Measurements from ENCODE around the gene TRPM1.

TRPM1 gene

GRCh38 chr15:31102039-31102321, 455 bp upstream of the TRPM1 start:
- no peak for DNase-seq (ENCODE audit: extremely low read depth, low read depth)
- no peak for TF ChIP-seq CTCF (IDR thresholded peaks at IDR 0.05; ENCODE audit: low read depth, low read length)

GRCh38 chr15:31100738-31101137, 787 bp downstream of the TRPM1 start:
- DNase-seq (ENCODE audit: extremely low read depth, low read depth), result no peak
- no peak for TF ChIP-seq CTCF (IDR thresholded peaks at IDR 0.05; ENCODE audit: low read depth, low read length)

GRCh38 chr15:31098953-31099740, 2.4 kb downstream of the TRPM1 start:
- DNase-seq (ENCODE audit: extremely low read depth, low read depth), result no peak
- peak; percentile 9; the same call in 1 of the 2 replicates for TF ChIP-seq CTCF (IDR thresholded peaks at IDR 0.05; ENCODE audit: low read depth, low read length)

GRCh38 chr15:31098491-31098917, 3.0 kb downstream of the TRPM1 start:
- no peak for DNase-seq (ENCODE audit: extremely low read depth, low read depth)
- no peak for TF ChIP-seq CTCF (IDR thresholded peaks at IDR 0.05; ENCODE audit: low read depth, low read length)

GRCh38 chr15:31096563-31096962, 5.0 kb downstream of the TRPM1 start:
- DNase-seq (ENCODE audit: extremely low read depth, low read depth), result no peak
- no peak for TF ChIP-seq CTCF (IDR thresholded peaks at IDR 0.05; ENCODE audit: low read depth, low read length)

GRCh38 chr15:31091481-31091880, 10.0 kb downstream of the TRPM1 start:
- TF ChIP-seq CTCF (IDR thresholded peaks at IDR 0.05; ENCODE audit: low read depth, low read length), result no peak
- DNase-seq (ENCODE audit: extremely low read depth, low read depth), result no peak

- no peak for TF ChIP-seq CTCF (IDR thresholded peaks at IDR 0.05; ENCODE audit: low read depth, low read length)
- DNase-seq (ENCODE audit: extremely low read depth, low read depth), result no peak
These were observed 10.8 kb downstream of the TRPM1 start for GRCh38 chr15:31090766-31091165.

All from AG09319 (cell line).